OCI-LY1 (cell line): ENCODE measurements around the gene OCRL.

Experiments
- H2AFZ ChIP-seq: fragments of 200-600 bp; sonication (generic), shearing (Covaris generic); 2 replicates; pipeline ENCODE4 v1.6.0; 2014; ENCODE audit warnings: antibody characterized with exemption, mild to moderate bottlenecking, low read length
- H3F3A ChIP-seq: fragments of 200-600 bp; sonication (generic), shearing (Covaris generic); 2 replicates; pipeline ENCODE4 v1.6.0; 2014; ENCODE audit warnings: mild to moderate bottlenecking, antibody characterized with exemption, low read length, moderate library complexity; ENCODE audit not compliant: insufficient read depth
- H3K27ac ChIP-seq: fragments of 200-600 bp; sonication (generic); 2 replicates; pipeline ENCODE4 v1.5.1; 2014; ENCODE audit warnings: low read length, mixed run types, mild to moderate bottlenecking, low read depth; ENCODE audit not compliant: poor library complexity, severe bottlenecking
- H3K27me3 ChIP-seq: fragments of 200-600 bp; sonication (generic); 2 replicates; pipeline ENCODE4 v1.6.0; 2014; ENCODE audit warnings: antibody characterized with exemption, mild to moderate bottlenecking, low read length, moderate library complexity; ENCODE audit not compliant: insufficient read depth
- H3K36me3 ChIP-seq: fragments of 200-600 bp; sonication (generic); 2 replicates; pipeline ENCODE4 v1.6.1; 2014; ENCODE audit warnings: mild to moderate bottlenecking, antibody characterized with exemption, low read length, moderate library complexity, mixed read lengths; ENCODE audit not compliant: insufficient read depth
- H3K4me1 ChIP-seq: fragments of 200-600 bp; sonication (generic); 2 replicates; pipeline ENCODE4 v1.5.1; 2014; ENCODE audit warnings: mild to moderate bottlenecking, low read length, moderate library complexity; ENCODE audit not compliant: insufficient read depth, severe bottlenecking
- H3K4me2 ChIP-seq: fragments of 200-600 bp; sonication (generic), shearing (Covaris generic); 2 replicates; pipeline ENCODE4 v1.6.1; 2014; ENCODE audit warnings: low read length
- H3K4me3 ChIP-seq: fragments of 200-600 bp; sonication (generic); 2 replicates; pipeline ENCODE4 v1.5.1; 2014; ENCODE audit warnings: low read length, low read depth, mild to moderate bottlenecking, mixed read lengths; ENCODE audit not compliant: poor library complexity, severe bottlenecking
- H3K79me2 ChIP-seq: fragments of 200-600 bp; shearing (Covaris generic); 2 replicates; pipeline ENCODE4 v1.6.1; 2016; ENCODE audit warnings: mixed run types, low read length, mixed read lengths; ENCODE audit not compliant: insufficient read depth
- H3K9ac ChIP-seq: fragments of 200-600 bp; sonication (generic), shearing (Covaris generic); 2 replicates; pipeline ENCODE4 v1.6.1; 2014; ENCODE audit warnings: mild to moderate bottlenecking, low read length, mixed read lengths
- H3K9me2 ChIP-seq: fragments of 200-600 bp; sonication (generic), shearing (Covaris generic); 2 replicates; pipeline ENCODE4 v1.6.1; 2014; ENCODE audit warnings: low read depth, mild to moderate bottlenecking, low read length, mixed read lengths
- H3K9me3 ChIP-seq: fragments of 200-600 bp; shearing (Covaris generic); 2 replicates; pipeline ENCODE4 v1.6.1; 2014; ENCODE audit warnings: low read length, mixed read lengths
- H4K20me1 ChIP-seq: fragments of 200-600 bp; sonication (generic), shearing (Covaris generic); 2 replicates; pipeline ENCODE4 v1.6.0; 2016; ENCODE audit warnings: mild to moderate bottlenecking, low read length; ENCODE audit not compliant: insufficient read depth
- EZH2 ChIP-seq: fragments of 200-600 bp; sonication (generic), shearing (Covaris generic); IDR thresholded peaks from 2 replicates; pipeline ENCODE4 v1.8.0; 2017; ENCODE audit warnings: borderline replicate concordance, mixed run types, mild to moderate bottlenecking, antibody characterized with exemption, low read length, moderate library complexity, mixed read lengths
- TF ChIP-seq, protein P1 (sequence below): fragments of 200-600 bp; sonication (generic), shearing (Covaris generic); IDR thresholded peaks from 2 replicates; pipeline ENCODE4 v1.5.1; 2017; ENCODE audit warnings: mild to moderate bottlenecking, antibody characterized with exemption, low read length, moderate library complexity, mixed read lengths

Gene OCRL

DNA sequence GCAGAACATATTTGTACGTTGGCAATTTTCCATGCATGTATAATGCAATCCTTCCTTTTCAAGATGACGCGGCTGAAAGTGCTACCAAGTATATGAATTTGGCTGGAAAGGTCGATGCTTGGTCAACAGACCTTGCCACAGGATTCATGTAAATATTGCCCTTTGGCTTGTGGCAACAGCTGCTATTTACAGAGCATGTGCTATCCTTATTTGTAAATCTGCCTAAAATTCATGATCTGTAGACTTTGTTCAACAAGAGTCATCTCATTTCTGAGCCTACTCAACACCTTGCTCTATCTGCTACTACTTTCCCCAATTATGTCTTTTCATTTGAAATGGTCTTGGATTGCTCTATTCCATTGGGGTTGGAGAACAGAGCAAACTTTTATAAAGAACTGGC, 14.9 kb upstream of the OCRL start:
- TF ChIP-seq EZH2 = no peak
- TF ChIP-seq, protein P1, sequence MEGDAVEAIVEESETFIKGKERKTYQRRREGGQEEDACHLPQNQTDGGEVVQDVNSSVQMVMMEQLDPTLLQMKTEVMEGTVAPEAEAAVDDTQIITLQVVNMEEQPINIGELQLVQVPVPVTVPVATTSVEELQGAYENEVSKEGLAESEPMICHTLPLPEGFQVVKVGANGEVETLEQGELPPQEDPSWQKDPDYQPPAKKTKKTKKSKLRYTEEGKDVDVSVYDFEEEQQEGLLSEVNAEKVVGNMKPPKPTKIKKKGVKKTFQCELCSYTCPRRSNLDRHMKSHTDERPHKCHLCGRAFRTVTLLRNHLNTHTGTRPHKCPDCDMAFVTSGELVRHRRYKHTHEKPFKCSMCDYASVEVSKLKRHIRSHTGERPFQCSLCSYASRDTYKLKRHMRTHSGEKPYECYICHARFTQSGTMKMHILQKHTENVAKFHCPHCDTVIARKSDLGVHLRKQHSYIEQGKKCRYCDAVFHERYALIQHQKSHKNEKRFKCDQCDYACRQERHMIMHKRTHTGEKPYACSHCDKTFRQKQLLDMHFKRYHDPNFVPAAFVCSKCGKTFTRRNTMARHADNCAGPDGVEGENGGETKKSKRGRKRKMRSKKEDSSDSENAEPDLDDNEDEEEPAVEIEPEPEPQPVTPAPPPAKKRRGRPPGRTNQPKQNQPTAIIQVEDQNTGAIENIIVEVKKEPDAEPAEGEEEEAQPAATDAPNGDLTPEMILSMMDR = no peak

DNA sequence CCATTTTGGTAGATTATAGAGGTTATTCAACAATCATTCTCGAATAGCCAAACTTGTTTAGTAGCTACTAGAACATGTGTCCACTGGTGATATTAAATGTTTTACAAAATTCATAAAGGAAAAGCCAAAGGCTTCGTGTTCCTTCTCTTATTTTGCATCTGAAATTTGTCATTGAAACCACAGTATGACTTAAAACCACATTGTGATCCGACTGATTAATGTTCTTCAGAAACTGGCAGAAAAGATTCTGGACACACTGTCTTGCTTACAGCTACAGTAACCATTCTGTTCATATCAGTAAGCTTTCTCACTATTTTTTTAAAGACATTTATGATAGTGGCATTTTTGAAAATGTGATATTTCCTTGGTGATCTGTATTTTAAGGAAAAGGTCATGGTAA, 14.2 kb upstream of the OCRL start:
- H3K79me2 ChIP-seq = no peaks in the 10 kb centered on the region
- H3K4me1 ChIP-seq = no peaks in the 10 kb centered on the region
- no peak overlapping the region for H3K4me2 ChIP-seq
- no peaks in the 10 kb centered on the region for H3F3A ChIP-seq
- no peak overlapping the region for H3K4me3 ChIP-seq
- TF ChIP-seq, protein P1 = no peak
- no peak for TF ChIP-seq EZH2
- H4K20me1 ChIP-seq = no peaks in the 10 kb centered on the region
- H3K9me2 ChIP-seq = no peaks in the 10 kb centered on the region
- no peaks in the 10 kb centered on the region for H3K9me3 ChIP-seq
- no peaks in the 10 kb centered on the region for H3K36me3 ChIP-seq
- no peak overlapping the region for H2AFZ ChIP-seq
- H3K9ac ChIP-seq = no peak overlapping the region
- H3K27me3 ChIP-seq = no peaks in the 10 kb centered on the region
- H3K27ac ChIP-seq = no peak overlapping the region

More for the DNA sequence above, 14.9 kb upstream of the OCRL start:
- Histone ChIP-seq H3K4me3 (no peak overlapping the region), H3F3A (no peaks in the 10 kb centered on the region), H3K4me1 (no peaks in the 10 kb centered on the region), H3K27me3 (no peaks in the 10 kb centered on the region), H3K9me3 (no peaks in the 10 kb centered on the region), H3K27ac (no peak overlapping the region), H3K9ac (no peak overlapping the region), H3K4me2 (no peak overlapping the region), H2AFZ (no peak overlapping the region), H4K20me1 (no peaks in the 10 kb centered on the region), H3K9me2 (no peaks in the 10 kb centered on the region), H3K79me2 (no peaks in the 10 kb centered on the region), H3K36me3 (no peaks in the 10 kb centered on the region)

DNA sequence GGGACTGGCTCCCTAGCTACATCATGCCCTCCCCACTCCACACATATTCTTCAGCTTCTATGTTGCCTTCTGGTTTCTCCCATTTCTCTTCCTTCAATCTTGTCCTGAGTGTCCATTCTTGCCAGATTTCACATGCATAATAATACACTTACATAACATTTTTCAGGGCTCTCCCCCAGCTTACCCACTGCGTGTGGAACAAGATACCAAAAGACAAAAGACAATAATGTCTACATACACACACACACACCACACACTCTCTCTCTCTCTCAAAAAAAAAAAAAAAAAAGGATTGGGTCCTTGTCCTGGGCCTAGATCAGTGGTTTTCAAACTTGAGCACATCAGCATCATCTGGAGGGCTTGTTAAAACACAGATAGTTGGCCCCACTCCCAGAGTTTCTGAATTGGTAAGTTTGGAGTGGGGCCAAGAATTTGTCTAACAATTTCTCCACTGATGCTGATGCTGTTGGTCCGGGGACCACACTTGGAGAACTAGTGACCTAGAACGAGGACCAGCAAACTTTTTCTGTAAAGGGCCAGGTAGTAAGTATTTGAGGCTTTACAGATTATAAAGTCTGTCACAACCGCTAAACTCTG, 10.3 kb upstream of the OCRL start:
- H3F3A ChIP-seq = no peaks in the 10 kb centered on the region
- H3K79me2 ChIP-seq = no peaks in the 10 kb centered on the region
- H2AFZ ChIP-seq = no peak overlapping the region
- H4K20me1 ChIP-seq = no peaks in the 10 kb centered on the region
- H3K27ac ChIP-seq = no peak overlapping the region
- H3K9me3 ChIP-seq = no peaks in the 10 kb centered on the region
- H3K9me2 ChIP-seq = no peaks in the 10 kb centered on the region
- TF ChIP-seq, protein P1 = no peak
- no peak for TF ChIP-seq EZH2
- H3K9ac ChIP-seq = no peak overlapping the region
- no peak overlapping the region for H3K4me3 ChIP-seq
- H3K36me3 ChIP-seq = no peaks in the 10 kb centered on the region
- no peaks in the 10 kb centered on the region for H3K4me1 ChIP-seq
- H3K27me3 ChIP-seq = no peaks in the 10 kb centered on the region
- no peak overlapping the region for H3K4me2 ChIP-seq
